Measurements from ENCODE around the gene PRKAR2B. TPM values are rescaled to one million over a fixed set of nuclear protein-coding genes. Genes with fewer than 3 reads are reported as not detected.

Gene PRKAR2B
- total RNA-seq, 4 donors from 2014 or later: 7.1 to 22.8 (median 12.9) TPM

- H3K27ac ChIP-seq: peak overlapping the region in 2 of 4 donors; percentile 74 to 81
- in situ Hi-C loops (cut with MboI; ENCODE audit: low pct_ligation_motif_present in 1 of 4, low pct_unique_long_range_greater_than_20kb in 1 of 4, low sequenced_read_pairs in 3 of 4): no loop called here
- no peak for DNase-seq
- peak overlapping the region in 2 of 4 donors; percentile 3 to 66 for H3K4me3 ChIP-seq
- no peaks in the 10 kb centered on the region for H3K9me3 ChIP-seq
- intact Hi-C loops (cut with DNase I; ENCODE audit: low total_unique reads): no loop called here
- 33 to 49% methylated on average over 7 of the region's 7 CpGs for WGBS, 2 donors (ENCODE audit: low coverage in 1 of 2)
- H3K27me3 ChIP-seq: no peaks in the 10 kb centered on the region
- TF ChIP-seq, protein P1, sequence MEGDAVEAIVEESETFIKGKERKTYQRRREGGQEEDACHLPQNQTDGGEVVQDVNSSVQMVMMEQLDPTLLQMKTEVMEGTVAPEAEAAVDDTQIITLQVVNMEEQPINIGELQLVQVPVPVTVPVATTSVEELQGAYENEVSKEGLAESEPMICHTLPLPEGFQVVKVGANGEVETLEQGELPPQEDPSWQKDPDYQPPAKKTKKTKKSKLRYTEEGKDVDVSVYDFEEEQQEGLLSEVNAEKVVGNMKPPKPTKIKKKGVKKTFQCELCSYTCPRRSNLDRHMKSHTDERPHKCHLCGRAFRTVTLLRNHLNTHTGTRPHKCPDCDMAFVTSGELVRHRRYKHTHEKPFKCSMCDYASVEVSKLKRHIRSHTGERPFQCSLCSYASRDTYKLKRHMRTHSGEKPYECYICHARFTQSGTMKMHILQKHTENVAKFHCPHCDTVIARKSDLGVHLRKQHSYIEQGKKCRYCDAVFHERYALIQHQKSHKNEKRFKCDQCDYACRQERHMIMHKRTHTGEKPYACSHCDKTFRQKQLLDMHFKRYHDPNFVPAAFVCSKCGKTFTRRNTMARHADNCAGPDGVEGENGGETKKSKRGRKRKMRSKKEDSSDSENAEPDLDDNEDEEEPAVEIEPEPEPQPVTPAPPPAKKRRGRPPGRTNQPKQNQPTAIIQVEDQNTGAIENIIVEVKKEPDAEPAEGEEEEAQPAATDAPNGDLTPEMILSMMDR (IDR thresholded peaks at IDR 0.05): no peak
- TF ChIP-seq POLR2AphosphoS5 (IDR thresholded peaks at IDR 0.05): no peak
- no peak for TF ChIP-seq POLR2A (IDR thresholded peaks at IDR 0.05)
- TF ChIP-seq EP300 (IDR thresholded peaks at IDR 0.05; ENCODE audit: low read depth): no peak
- no peaks in the 10 kb centered on the region for H3K36me3 ChIP-seq
- H3K4me1 ChIP-seq: peaks cover 9 to 24% (median 21%) of the 10 kb centered on the region in 4 donors
Observed at GRCh38 chr7:107046491-107047259, 2.2 kb downstream of the PRKAR2B start.

DNA sequence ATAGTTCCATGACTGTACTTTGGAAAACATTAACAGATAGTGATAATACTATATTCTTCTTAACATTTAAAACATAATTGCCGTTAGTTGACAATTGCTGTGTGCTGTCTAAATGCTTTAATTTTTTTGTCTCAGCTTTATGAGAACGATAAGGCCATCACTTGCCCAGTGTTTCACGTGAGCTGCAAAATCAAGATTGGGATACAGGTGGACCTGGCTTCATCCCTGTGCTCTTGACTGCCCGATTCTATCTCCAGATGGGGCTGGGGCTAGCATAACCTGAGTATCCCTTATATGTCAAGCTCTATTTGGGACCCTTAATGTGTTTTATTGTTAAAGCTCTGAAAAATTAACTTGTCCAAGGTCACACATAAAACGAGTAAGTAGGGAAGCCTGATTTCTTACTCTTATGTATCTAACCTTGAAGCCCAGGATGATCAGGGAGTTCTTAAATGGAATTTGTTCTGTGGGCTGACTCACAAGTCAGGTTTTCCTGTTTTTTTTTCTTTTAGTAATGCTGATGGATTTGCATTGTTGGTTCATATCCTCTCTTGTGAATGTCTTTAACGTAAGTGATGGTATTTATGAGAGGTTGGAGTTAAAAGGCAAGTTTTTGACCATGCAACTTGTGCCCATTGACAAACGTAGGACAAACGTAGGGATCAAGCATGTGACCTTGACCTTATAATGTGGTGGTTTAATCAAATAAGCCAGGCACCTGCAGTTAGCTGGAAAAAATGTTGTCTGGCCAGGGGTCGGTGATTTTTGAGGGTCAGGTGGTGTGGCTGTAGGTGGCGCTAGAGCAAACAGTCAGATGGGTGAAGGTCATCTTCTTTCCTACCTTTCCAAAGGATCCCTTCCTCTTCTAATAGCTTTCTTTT, 3.6 kb downstream of the PRKAR2B start:
- intact Hi-C loops (cut with DNase I; ENCODE audit: low total_unique reads): no loop called here

DNA sequence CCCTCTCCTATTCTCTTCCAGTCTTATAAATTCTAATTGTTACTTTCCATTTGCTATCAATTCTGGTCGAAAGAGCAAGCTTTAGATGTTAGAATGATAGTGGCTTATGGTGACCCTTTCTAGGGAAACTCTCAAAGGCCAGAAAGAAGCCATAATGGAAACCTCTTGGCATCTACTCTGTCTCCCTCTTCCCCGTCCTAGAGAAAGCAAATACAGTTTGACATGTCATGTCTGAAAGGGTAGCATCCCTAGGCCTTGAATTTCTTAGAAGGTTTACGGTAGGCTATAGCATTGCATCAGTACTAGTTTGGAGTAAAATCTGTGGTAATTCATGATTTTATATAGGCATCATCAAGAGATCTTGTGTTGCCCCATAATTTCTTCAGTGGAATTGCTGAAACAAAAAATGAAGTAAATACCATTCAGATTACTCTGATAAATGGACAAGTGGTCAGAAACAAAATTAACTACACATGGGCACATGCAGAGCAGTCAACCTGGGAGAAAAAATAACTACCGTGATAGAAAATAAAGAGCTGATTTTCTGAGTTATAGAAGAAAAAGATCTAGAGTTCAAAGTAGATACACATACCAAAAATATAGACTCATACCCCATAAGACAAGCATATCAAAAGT, 4.4 kb downstream of the PRKAR2B start:
- TF ChIP-seq POLR2A (IDR thresholded peaks at IDR 0.05) (no peak), EP300 (IDR thresholded peaks at IDR 0.05; ENCODE audit: low read depth) (no peak), POLR2AphosphoS5 (IDR thresholded peaks at IDR 0.05) (no peak)
- TF ChIP-seq, protein P1 (IDR thresholded peaks at IDR 0.05): no peak
- intact Hi-C loops (cut with DNase I; ENCODE audit: low total_unique reads): no loop called here
- WGBS, 2 donors (ENCODE audit: low coverage in 1 of 2): 93 to 100% methylated on average over 3 to 4 of the region's 4 CpGs

More for the DNA sequence above, 3.6 kb downstream of the PRKAR2B start:
- Histone ChIP-seq H3K27ac (no peak overlapping the region), H3K4me3 (no peak overlapping the region), H3K27me3 (no peaks in the 10 kb centered on the region), H3K4me1 (peaks cover 9 to 24% (median 21%) of the 10 kb centered on the region in 4 donors), H3K36me3 (no peaks in the 10 kb centered on the region), H3K9me3 (no peaks in the 10 kb centered on the region)
- in situ Hi-C loops (cut with MboI; ENCODE audit: low pct_ligation_motif_present in 1 of 4, low pct_unique_long_range_greater_than_20kb in 1 of 4, low sequenced_read_pairs in 3 of 4): no loop called here
- TF ChIP-seq EP300 (IDR thresholded peaks at IDR 0.05; ENCODE audit: low read depth) (no peak), POLR2A (IDR thresholded peaks at IDR 0.05) (no peak), POLR2AphosphoS5 (IDR thresholded peaks at IDR 0.05) (no peak)
- TF ChIP-seq, protein P1 (IDR thresholded peaks at IDR 0.05): no peak
- WGBS, 2 donors (ENCODE audit: low coverage in 1 of 2): 87 to 89% methylated on average over 10 of the region's 10 CpGs
- DNase-seq: no peak

DNA sequence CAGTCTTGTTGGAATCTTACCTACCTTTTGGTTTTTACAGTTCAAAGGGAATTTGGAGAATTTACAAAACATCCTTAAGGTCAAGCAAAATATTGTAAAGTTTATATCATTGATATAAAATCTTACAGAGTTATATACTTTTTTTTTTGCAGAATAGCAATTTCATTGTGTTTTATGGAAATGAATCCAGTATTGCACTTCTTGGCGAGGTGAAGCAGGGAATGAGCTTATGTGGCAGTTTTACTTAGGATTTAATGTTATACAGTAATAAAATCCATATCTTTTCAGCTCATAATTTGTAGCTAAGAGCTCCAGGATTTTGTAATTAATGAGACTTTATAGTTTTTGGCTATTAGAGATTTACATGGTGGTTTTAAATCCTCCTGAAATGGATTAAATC, 5.0 kb downstream of the PRKAR2B start:
- DNase-seq: no peak
- H3K4me3 ChIP-seq: no peak overlapping the region
- peaks cover 9 to 21% (median 19%) of the 10 kb centered on the region in 4 donors for H3K4me1 ChIP-seq
- WGBS, 2 donors (ENCODE audit: low coverage in 1 of 2): 89 to 90% methylated on average over 1 of the region's 1 CpG
- intact Hi-C loops (cut with DNase I; ENCODE audit: low total_unique reads) (no loop called here), in situ Hi-C loops (cut with MboI; ENCODE audit: low pct_ligation_motif_present in 1 of 4, low pct_unique_long_range_greater_than_20kb in 1 of 4, low sequenced_read_pairs in 3 of 4) (no loop called here)
- no peaks in the 10 kb centered on the region for H3K36me3 ChIP-seq
- TF ChIP-seq POLR2A (IDR thresholded peaks at IDR 0.05) (no peak), POLR2AphosphoS5 (IDR thresholded peaks at IDR 0.05) (no peak), EP300 (IDR thresholded peaks at IDR 0.05; ENCODE audit: low read depth) (no peak)
- TF ChIP-seq, protein P1 (IDR thresholded peaks at IDR 0.05): no peak
- no peak overlapping the region for H3K27ac ChIP-seq
- no peaks in the 10 kb centered on the region for H3K9me3 ChIP-seq
- H3K27me3 ChIP-seq: no peaks in the 10 kb centered on the region

More for the DNA sequence above, 4.4 kb downstream of the PRKAR2B start:
- Histone ChIP-seq H3K27ac (no peak overlapping the region), H3K9me3 (no peaks in the 10 kb centered on the region), H3K4me3 (no peak overlapping the region), H3K27me3 (no peaks in the 10 kb centered on the region), H3K4me1 (peaks cover 9 to 24% (median 21%) of the 10 kb centered on the region in 4 donors), H3K36me3 (no peaks in the 10 kb centered on the region)
- in situ Hi-C loops (cut with MboI; ENCODE audit: low pct_ligation_motif_present in 1 of 4, low pct_unique_long_range_greater_than_20kb in 1 of 4, low sequenced_read_pairs in 3 of 4): no loop called here
- no peak for DNase-seq

All from transverse colon (tissue), 4 donors.